Stimulated activated CD4-positive, alpha-beta T cell treated with anti-CD3 and anti-CD28 coated beads, Interleukin-15, amount 100 ng/mL, for 48 hours (primary cell): Measurements from ENCODE around the gene INPP5A.
"Not testable (repeated sequence)": the region's sequence is repeated elsewhere in the genome, so short reads cannot be mapped to it uniquely, and the experiment has no call there.

Experiments used
- DNase-seq, 2 donors: peaks; one replicate each; pipeline ENCODE4 v3.0.0-alpha.2; 2020; ENCODE audit warnings: low read depth in 2 of 2

The INPP5A gene

GRCh38 chr10:132537684-132538001 is at the start of gene INPP5A:
Gene INPP5A (plus strand): TSS chr10:132537787. CDS start chr10:132538097, 310 bp downstream.
- no peak for DNase-seq

GRCh38 chr10:132488231-132488821 is 49.3 kb upstream of the INPP5A start:
- DNase-seq: no peak

DNA sequence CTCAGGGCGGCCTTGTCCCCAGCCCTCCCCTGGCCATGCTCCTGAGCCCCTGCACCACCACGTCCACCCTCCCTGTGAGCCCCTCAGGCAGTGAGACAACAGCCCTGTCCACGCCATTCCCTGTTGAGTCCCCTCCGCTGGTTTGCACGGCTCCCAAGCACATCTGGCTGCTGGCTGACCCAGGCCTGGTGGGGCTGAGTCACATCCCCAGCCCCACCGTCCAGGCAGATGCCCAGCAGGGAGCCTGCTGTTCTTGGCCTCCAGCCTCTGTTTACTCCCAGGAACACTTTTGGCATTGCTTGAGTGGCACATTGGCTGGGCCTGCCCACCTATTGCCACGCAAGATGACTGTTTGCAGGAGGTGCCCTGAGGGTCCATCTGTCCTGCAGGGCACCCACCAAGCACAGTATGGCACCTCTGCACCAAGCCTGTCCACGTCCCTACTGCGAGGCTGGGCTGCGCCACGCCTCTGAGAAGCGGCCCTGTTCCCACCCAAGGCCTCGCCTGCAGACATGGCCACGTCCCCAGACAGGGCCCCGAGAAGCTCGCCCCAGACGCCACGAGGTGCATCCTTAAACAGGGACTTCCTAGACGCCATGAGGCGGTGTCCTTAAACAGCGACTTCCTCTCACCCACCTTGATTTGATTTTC is 48.4 kb upstream of the INPP5A start:
- no peak for DNase-seq

- no peak for DNase-seq
Observed at GRCh38 chr10:132489704-132490534, 47.7 kb upstream of the INPP5A start.

DNA sequence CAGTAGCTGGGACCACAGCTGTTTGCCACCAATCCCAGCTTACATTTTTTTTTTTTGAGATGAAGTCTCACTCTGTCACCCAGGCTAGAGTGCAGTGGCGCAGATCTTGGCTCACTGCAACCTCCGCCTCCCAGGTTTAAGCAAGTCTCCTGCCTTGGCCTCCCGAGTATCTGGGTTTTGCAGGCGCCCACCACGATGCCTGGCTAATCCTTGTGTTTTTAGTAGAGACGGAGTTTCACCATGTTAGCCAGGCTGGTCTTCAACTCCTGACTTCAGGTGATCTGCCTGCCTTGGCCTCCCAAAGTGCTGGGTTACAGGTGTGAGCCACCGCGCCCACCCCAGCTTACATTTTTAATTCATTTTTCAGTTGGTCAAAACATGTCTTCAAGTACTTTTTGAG is 46.1 kb upstream of the INPP5A start:
- DNase-seq: not testable (repeated sequence)

DNA sequence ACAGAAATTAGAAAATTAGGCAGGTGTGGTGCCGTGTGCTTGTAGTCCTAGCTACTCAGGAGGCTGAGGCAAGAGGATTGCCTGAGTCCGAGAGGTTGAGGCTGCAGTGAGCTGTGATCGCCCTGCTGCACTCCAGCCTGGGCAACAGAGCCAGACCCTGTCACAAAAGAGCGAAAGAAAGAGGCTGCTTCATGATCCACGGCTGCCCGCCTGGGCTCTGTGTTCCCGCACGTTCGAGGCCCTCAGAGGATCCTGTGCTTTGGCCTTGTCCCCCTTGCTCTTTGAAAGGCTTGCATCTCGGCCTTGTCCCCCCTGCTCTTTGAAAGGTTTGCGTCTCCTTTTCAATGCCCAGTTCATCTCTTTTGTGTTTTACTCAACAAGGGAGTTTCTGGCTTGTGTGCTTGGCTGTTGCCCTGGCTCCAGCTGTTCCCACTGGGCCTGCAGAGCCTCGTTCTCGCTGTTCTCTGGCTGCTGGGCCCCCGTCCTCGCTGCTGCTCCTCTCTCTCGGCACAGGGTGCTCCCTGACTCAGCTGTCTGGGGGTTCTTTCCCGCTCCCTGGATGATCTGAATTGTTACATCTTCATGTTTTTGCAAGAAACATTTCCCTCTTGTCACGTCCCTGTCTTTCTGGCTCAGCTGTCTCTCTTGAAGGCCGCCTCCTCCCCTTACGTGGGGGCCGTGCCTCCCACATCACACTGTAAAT is 45.1 kb upstream of the INPP5A start:
- no peak for DNase-seq

DNA sequence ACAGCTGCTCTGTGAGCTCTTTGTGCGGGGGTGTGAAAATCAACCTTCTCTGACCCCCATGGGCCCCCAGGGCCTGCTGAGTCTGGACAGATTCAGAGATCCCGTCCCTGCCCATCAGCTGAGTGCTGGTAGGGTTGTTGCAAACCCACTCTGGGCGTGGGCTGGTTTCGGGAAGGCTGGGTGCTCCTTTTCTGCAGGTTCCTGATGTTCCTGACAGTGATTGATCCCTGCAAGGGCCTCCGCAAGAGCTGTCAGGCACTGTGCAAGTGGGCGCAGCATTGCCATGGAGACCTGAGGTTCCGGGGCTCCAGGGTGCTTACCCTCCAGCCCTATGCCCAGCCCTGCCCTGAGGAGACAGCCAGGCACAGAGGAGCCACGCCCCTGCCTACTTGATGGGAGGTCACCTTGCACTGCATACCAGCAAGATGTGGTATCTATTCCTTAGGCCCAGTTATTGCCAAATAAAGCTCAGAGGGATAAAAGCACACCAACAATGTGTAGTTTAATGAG is 44.3 kb upstream of the INPP5A start:
- no peak for DNase-seq

- DNase-seq: no peak
Observed at GRCh38 chr10:132493756-132494290, 43.8 kb upstream of the INPP5A start.

GRCh38 chr10:132494866-132495630 is 42.5 kb upstream of the INPP5A start:
- DNase-seq: no peak

DNA sequence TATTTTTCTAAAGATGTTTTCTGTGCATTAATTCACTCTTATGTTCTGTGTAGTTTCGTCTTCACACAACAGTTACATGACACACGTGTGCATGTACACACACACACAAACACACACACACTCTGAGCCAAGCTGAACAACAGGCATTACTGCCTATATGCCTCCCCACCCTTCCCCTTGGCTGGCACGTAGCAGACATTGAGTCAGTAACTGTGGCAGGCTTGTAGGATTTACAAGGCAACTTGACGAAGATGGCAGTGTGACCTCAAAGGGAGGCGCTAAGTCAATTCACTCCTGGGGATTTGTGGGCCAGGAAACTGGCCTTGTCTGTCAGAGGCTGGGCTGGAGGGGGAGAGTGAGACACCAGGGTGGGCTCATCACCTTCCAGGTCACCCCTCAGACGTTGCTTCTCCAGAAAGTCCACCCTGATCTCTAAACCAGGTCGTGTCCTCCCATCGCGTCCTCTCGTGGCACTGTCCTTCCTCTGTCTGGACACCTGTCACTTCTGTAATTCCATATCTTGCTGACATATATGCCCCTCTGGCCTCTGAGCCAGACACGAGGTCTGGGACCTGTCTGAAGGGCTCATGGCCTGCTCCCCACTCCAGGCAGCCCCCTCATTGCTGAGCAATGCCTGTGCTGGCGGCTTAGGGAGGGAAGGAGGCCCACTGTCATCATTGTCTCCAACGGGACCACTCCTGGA is 41.1 kb upstream of the INPP5A start:
- DNase-seq: no peak

DNA sequence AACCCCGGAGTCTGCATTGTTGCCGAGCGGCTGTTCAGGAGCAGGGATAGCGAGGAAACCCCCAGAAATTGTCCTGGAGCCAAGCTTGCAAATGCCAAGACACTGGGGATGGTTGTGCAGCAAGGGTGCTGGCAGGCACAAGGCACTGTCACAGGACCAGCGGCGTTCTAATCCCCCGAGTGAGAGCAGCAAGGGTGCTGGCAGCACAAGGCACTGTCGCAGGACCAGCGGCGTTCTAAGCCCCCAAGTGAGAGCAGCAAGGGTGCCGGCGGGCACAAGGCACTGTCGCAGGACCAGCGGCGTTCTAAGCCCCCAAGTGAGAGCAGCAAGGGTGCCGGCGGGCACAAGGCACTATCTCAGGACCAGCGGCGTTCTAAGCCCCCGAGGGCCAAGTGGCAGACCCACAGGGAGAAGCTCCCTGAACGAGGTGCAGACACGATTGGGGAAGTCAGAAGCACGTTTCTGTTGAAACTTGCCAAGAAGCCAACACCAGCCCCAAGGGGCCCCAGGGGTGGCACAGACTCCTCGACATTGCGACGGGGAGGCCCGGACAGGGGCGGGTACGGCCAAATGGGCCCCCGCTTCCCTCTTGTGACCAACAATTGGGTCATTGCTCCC is 40.4 kb upstream of the INPP5A start:
- DNase-seq: no peak

GRCh38 chr10:132497861-132498561 is 39.6 kb upstream of the INPP5A start:
- DNase-seq: no peak

- DNase-seq: no peak
Observed at GRCh38 chr10:132498562-132499366, 38.8 kb upstream of the INPP5A start.

DNA sequence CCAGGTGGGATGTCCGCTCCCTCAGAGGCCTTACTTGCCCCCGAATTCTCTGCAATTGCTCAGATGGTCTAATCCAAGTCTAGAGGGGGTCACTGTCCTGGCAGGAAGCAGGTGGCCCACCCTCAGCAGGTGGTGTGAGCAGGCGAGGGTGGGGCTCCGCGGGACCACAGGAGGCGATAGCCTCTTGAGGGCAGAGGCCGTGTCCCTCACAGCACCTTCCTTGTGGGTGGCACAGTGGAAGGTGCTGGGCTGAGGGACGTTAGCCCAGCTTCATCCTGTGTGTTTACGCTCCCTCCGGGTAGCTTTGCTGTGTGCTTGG is 38.3 kb upstream of the INPP5A start:
- no peak for DNase-seq

DNA sequence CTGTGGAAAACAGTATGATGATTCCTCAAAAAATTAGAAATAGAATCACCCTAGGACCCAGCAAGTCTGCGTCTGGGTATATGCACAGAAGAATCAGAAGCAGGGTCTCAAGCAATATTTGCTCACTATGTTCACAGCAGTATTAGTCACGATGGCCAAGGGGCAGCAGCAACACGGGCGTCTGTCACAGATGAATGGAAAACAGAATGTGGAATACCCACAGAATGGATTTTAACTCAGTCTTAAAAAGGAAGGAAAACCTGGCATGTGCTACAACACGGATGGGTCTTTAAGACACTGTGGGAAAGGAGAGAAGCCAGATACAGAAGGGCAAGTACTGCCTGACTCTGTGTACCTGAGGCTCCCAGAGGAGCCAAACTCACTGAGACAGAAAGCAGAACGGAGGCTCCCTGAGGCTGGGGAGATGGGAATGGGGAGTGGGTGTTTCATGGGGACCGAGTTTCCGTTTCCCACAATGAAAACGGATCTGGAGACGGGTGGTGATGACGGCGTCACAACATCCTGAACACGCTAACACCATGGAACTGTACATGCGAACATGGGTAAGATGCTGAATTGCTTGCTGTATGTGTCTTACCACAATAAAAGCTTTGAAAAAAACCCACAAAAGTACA is 36.7 kb upstream of the INPP5A start:
- no peak for DNase-seq

GRCh38 chr10:132502544-132503300 is 34.9 kb upstream of the INPP5A start:
- no peak for DNase-seq

GRCh38 chr10:132503581-132504421 is 33.8 kb upstream of the INPP5A start:
- DNase-seq: no peak
